K562 (cell line): Measurements from ENCODE around the gene TRIO. TPM values are rescaled to one million over a fixed set of nuclear protein-coding genes. Genes with fewer than 3 reads are reported as not detected.

Experiments
- CAMTA2 ChIP-seq: fragments of 250-450 bp; sonication (Bioruptor Pico); conservative IDR thresholded peaks from 2 replicates; pipeline ENCODE4 v1.5.1; 2022
- COPS2 ChIP-seq: fragments of 450-650 bp; conservative IDR thresholded peaks from 2 replicates; pipeline ENCODE4 v1.6.1; 2016; ENCODE audit warnings: mild to moderate bottlenecking, moderate library complexity
- CREB3L1 ChIP-seq: fragments of 450-650 bp; IDR thresholded peaks from 2 replicates; pipeline ENCODE4 v1.6.1; 2014; ENCODE audit warnings: low read depth, mild to moderate bottlenecking, moderate library complexity, borderline replicate concordance
- ELF1 ChIP-seq: fragments of 200-800 bp; sonication (Bioruptor generic); IDR thresholded peaks from 2 replicates; pipeline ENCODE4 v1.6.1; 2016; ENCODE audit warnings: missing genetic modification characterization, missing compliant biosample characterization
- HBP1 ChIP-seq: fragments of 450-650 bp; formaldehyde crosslinking; IDR thresholded peaks from 2 replicates; pipeline ENCODE4 v1.4.0; 2022; ENCODE audit warnings: missing genetic modification characterization
- RAD21 ChIP-seq, 2 experiments: fragments of 250-450 bp in 1 of 2; fragments of 450-650 bp in 1 of 2; sonication (Bioruptor Pico) in 1 of 2; formaldehyde crosslinking in 1 of 2; IDR thresholded peaks in 1 of 2; conservative IDR thresholded peaks in 1 of 2; 2 replicates each; pipeline versions ENCODE4 v1.4.0 to v1.8.0; 2020 to 2022; ENCODE audit warnings: mild to moderate bottlenecking in 2 of 2, moderate library complexity in 1 of 2
- YBX1 ChIP-seq: fragments of 450-650 bp; IDR thresholded peaks from 2 replicates; pipeline ENCODE4 v1.7.1; 2016; ENCODE audit warnings: mild to moderate bottlenecking
- polyA plus RNA-seq, 8 experiments: library from polyadenylated mRNA; depleted of rRNA in 4 of 8; stranded (reverse) in 5 of 8; unstranded in 3 of 8; fragments of >200 nt; fragmentation: Nextera tagmentation in 2 of 8; fragmentation: Illumina TruSeq in 1 of 8; extraction: Ambion mirVana in 2 of 8; extraction: Trizol in 1 of 8; gene quantifications; 2 replicates each; pipeline versions ENCODE4 v1.2.1 to v1.2.3, GENCODE V29; 2011 to 2014; ENCODE audit warnings: inconsistent platforms in 1 of 8, missing spikeins in 1 of 8
- total RNA-seq, 7 experiments: library from RNA; depleted of rRNA in 6 of 7; stranded (reverse); fragments of >200 nt in 6 of 7; fragmentation: Illumina TruSeq in 2 of 7; extraction: Trizol in 2 of 7; gene quantifications; 2 replicates each; pipeline versions ENCODE4 v1.2.1 to v1.2.3, GENCODE V29; 2011 to 2021; ENCODE audit warnings: low replicate concordance in 1 of 7
- TF ChIP-seq, protein P1 (sequence below): fragments of 450-650 bp; IDR thresholded peaks from 2 replicates; pipeline ENCODE4 v1.6.1; 2018; ENCODE audit warnings: mild to moderate bottlenecking, low read depth; ENCODE audit not compliant: partially characterized antibody

Gene TRIO
- total and polyA plus RNA-seq, 9 of the 15 experiments (the other 6 are each of a cell fraction or from before 2014, with no cell fraction given): 0.24 to 5.0 (median 1.1) TPM

- TF ChIP-seq YBX1 (no peak), COPS2 (no peak), CAMTA2 (CRISPR knock-in tag) (no peak), RAD21 (CRISPR knock-in tag; conservative IDR thresholded peaks at IDR 0.05 in 1 of 2, IDR thresholded peaks at IDR 0.05 in 1 of 2) (peak; percentile 52 to 68; a peak in 3 of 4 replicates), ELF1 (tag) (no peak), HBP1 (no peak), CREB3L1 (no peak)
- TF ChIP-seq, protein P1, sequence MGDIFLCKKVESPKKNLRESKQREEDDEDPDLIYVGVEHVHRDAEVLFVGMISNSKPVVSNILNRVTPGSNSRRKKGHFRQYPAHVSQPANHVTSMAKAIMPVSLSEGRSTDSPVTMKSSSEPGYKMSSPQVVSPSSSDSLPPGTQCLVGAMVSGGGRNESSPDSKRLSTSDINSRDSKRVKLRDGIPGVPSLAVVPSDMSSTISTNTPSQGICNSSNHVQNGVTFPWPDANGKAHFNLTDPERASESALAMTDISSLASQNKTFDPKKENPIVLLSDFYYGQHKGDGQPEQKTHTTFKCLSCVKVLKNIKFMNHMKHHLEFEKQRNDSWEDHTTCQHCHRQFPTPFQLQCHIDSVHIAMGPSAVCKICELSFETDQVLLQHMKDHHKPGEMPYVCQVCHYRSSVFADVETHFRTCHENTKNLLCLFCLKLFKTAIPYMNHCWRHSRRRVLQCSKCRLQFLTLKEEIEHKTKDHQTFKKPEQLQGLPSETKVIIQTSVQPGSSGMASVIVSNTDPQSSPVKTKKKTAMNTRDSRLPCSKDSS: no peak
Observed at GRCh38 chr5:14399054-14399692, 256.0 kb downstream of the TRIO start (continued).
